GM19023 (cell line): ENCODE data around the gene RFLNA.

Source experiments
- ATAC-seq: cut with Tn5 transposase; IDR thresholded peaks from one replicate; pipeline ENCODE4 v1.9.1; 2021; ENCODE audit warnings: mild to moderate bottlenecking, moderate library complexity; ENCODE audit not compliant: unreplicated experiment

Gene RFLNA

DNA sequence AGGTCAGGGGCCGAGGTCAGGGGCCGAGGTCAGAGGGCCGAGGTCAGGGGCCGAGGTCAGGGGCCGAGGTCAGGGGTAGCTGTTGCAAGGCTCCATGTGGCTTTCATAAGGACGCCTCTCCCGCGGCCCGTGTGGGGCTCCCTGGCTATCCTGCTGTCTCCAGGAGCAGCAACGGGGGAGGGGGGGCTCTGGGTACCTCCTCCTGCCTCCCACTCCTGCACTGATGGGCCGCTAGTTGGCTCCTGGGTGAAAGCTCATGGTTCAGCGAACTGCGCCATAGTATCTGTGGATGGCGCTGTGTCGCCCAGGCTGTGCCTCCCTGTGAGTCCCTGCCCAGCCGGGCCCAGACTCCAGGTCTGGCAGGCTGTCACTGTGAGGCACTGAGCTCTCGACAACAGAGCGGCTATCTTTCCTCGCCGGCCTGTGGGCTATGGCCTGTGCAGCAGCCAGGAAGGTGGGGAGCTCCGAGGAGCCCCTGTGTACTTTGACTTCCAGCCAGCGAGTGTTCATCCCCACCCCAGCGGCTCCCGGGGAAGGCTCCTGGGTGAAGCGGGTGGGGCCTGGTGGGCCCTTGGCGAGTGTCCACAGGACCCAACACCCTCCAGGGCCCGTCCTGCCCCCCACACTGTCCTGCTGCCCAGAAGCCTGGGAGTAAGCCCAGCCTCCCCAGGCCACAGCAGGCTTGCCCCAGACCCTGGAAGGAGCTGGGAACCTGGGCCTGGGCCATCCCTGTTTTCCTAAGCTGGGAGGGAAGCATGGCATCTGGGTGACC, 8.1 kb downstream of the RFLNA start:
- no peak for ATAC-seq

GRCh38 chr12:124303579-124304313, 8.9 kb downstream of the RFLNA start:
- ATAC-seq, result no peak

DNA sequence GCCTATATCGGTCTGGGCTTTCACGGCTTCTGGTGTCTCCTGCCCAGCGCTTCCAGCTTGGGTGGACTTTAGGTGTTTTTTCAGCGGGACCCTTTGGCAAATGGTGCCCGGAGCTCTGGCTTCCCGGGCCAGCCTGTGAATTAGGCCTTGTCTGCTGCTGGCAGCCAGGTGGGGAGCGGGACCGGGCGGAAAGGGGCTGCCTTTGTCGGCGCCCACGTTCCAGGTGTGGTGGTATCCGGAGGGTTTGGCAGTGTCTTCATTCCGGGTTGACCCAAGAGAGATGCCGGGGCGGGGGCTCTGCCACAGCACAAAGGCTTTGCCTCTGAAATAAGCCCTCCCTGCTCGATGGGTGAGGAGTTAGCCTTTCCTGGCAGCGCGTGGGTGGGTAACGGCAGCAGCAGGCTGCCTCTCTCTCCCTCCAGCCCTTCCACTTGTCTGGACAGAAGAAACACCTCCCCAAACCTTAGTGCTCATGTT, 9.5 kb downstream of the RFLNA start:
- ATAC-seq, result no peak

DNA sequence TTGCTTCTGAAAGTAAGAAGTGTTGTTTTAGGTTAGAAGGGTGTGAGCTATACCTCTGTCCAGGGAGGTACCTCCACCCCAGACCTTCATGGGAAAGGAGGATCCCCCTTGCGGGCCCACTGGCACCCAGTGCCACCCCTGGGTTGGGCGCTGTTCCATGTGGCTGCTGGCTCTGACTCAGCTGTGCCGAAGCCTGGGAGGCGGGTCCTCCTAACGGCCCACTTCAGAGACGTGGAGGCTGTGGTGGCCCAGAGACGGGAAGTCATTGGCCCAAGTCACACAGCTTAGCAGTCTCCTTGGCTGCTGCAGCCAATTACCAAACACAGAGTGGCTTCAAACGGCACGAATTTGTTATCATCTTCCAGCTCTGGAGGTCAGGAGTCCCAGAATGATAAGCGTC, 10.2 kb downstream of the RFLNA start:
- ATAC-seq, result no peak

DNA sequence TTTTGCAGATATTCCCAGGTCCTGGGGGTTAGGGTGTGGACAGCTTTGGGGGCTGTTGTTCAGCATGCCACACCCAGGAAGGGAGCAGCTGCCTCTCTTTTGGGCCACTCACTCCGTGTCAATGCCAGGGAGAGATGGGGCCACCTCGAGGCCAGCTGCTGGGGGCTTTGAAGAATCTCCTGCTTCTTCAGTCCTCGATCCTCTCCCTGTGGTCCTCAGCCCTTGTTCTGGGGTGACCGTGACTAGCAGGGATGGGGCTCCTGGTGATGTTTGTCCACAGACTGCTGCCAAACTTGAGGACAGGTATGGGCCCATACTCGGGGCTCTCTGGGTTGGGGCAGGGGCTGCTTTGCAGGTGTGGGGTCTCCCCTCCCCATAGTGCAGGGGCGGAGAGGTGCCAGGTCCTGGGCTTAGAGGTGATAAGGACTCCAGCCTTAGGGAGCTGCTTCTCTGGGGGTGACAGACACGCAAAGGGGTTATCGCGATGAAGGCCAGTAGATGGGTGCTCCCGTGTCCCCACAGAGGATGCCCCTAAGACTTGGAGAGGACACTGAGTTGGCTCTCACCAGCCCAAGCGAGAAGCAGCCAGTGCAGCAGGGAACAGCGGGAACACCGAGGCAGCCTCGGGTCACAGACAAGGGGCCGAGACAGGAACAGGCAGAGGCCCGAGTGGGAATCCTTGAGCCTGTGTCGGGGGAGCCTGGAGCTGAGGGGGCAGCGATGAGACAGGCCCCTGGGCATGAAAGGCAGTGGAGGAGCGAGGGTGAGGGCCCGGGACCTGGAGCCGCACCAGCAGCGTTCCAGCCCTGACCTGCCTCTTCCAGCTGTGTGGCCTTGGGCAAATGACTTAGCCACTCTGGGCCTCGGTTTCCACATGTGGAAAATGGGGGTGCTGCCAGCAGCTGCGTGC, 11.1 kb downstream of the RFLNA start:
- ATAC-seq, result no peak

DNA sequence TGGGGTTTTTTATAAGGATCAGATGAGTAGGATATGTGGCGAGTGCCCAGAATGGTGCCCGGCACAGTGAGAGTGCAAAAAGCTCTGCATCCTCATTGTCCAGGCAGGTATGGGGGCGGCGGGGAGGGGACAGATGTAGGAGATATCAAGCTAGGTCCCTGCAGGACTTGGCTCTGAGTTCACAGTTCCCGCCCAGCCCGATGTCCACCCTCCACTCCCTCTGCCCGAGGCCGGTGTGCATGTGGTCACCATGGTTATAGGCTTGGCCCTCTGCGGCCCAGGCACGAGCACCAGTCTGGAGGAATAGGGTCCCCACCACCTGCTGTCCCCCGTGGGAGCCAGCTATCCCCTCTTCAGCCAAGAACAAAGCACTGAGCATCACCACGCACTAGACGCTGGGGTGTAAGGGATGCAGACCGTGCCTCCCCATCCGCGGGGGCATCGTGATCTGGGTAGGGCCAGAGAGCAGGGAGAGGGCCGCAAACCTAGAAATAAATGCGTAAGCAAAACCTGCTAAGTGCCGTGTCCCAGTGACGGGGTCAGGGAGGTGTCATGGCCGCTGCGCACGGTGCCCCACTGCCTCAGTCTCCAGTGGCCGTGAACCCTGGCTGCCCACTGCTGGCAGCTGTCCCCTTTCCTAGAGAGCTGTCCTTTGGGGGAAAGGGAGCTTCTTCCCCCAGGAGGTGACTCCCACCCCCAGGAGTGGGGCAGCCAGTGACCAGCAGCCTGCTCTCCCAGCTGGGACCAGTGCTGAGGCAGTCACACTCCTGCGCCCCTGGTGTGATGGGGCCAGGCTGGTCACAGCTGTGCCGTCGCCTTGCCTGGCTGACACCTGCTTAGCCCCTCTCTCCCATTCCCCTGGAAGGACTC, 12.0 kb downstream of the RFLNA start:
- ATAC-seq, result no peak

DNA sequence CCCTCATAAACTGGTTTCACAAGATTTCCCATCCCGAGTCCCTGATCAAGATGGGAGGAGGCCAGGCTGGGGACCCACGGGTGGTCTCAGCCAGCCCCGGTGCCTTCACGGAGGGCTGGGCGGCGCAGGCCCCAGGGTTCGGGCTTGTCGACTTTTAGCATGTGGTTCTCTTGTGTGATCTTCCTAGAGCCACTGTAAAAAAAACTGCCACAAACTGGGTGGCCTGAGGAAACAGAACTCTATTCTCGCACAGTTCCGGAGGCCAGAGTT, 12.6 kb downstream of the RFLNA start:
- no peak for ATAC-seq

DNA sequence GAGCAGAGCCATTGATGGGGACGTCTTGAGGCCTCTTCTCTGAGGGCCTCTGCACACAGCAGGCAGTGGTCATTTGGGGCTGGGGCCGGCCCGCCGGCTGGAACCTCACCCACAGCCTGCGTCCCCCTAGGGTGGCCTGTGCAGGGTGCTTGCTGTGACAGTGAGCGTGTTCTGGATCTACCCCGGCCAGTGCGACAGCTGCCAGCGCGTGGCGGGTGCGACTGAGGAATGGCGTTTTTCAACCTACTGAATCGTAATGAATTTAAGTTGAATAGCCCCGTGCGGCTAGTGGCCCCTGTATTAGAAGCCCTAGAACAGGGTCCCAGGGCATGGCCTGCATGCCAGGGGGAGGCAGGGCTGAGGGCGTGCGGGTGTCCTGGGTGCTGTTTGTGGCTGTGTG, 13.8 kb downstream of the RFLNA start:
- ATAC-seq, result no peak

GRCh38 chr12:124309231-124309630, 14.3 kb downstream of the RFLNA start:
- ATAC-seq, result no peak

GRCh38 chr12:124309744-124310143, 14.9 kb downstream of the RFLNA start:
- ATAC-seq, result no peak

DNA sequence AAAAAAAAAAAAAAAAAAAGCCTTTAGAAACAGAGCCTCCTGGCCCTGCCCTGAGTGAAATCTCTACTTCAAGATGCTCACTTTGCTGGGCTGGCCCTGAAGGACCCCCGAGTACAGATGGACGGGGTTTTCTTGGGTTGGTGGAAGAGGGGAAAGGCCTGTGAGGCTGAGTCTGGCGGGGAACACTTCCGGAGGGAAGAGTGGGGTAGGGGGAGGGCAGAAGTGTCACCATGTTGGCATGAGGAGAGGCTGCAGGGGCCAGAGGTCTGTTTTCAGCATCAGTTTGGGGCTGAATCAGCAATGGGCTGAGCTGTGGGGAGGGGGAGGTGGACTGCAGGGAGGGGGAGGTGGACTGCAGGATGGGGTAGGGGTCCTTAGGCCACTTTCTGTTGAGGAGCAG, 15.3 kb downstream of the RFLNA start:
- no peak for ATAC-seq

DNA sequence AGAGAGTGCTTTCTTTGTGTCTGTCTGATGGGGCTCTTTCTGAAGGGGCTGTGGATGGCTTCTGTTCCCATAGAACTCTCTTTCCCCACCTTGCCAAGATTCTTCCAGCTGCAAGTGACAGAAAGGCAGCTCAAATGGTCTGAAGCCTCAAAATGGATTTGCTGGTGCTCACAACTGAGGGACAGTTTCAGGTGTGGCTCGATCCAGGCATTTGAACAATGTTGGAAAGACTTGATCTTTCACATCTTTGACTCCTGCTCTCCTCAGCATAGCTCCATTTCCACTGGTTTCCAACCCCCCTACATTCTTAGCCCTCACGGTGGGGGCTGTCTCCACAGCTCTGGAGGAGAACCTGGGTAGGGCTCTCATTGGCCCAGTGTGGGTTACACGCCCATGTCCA, 15.9 kb downstream of the RFLNA start:
- no peak for ATAC-seq

DNA sequence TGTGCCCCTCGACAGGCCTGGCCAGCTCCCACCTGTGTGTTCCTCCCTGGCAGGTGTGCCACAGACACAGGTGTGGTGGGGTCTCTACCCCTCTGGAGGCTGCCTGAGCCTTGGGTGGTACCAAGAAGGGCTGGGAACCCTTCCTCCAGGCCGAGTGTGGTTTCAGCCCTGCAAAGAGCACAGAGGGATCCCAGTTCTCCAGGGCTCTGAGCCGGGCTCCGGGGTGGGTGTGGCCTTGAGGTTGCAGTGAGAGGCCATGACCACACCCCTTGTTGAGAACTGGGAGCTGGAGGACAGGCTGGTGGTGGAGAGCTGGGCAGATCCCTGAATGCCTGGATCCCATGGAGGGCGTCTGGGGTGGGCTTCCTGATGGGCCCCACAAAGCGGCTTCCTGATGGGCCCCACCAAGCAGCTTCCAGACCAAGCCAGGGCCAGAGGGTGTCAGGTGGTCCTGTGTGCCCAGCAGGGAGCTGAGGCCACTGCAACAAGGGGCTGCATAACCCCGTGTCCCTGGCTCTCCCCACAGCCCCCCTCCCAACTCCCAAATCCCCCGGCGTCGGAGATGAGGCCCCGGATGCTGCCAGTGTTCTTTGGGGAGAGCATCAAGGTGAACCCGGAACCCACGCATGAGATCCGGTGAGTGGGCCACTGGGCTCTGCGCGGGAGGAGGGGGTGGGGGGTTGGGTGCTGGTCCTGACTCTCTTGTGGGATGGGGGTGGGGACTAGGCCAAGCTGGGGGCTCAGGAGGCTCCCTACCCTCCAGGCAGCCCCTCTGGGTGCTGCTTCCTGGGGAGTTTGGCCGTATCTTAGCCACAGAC, 16.6 kb downstream of the RFLNA start:
- ATAC-seq, result no peak

DNA sequence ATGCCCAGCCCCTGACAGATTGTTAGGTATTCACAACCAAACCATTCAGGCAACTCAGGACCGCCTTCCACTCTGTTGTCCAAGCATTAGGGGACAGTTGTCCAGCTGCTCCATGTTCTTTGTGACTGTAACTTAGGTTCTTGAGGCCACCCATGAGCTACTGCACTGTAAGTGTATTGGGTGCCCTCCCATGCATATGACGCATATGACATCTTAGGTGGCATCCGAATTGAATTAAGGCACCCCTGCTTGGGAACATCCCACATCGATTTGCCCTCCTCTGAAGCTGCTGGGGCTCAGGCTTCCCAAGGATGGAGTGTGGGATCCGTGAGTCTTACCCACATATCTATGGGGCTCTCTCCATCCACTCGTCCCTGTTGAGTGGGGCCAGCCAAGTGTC, 17.7 kb downstream of the RFLNA start:
- ATAC-seq, result no peak

DNA sequence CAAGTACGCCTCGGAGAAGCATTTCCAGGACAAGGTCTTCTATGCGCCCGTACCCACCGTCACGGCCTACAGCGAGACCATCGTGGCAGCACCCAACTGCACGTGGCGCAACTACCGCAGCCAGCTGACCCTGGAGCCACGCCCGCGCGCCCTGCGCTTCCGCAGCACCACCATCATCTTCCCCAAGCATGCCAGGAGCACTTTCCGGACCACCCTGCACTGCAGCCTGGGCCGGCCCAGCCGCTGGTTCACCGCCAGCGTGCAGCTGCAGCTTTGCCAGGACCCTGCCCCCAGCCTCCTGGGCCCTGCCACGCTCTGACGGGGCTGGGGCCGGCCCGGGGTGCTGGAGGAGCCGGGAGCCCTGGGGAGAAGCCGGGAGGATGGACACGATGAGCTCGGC, 19.3 kb downstream of the RFLNA start:
- no peak for ATAC-seq

- no peak for ATAC-seq
Measured at GRCh38 chr12:124314766-124315165, 19.9 kb downstream of the RFLNA start.

- no peak for ATAC-seq
Measured at GRCh38 chr12:124315372-124316044, 20.6 kb downstream of the RFLNA start.

DNA sequence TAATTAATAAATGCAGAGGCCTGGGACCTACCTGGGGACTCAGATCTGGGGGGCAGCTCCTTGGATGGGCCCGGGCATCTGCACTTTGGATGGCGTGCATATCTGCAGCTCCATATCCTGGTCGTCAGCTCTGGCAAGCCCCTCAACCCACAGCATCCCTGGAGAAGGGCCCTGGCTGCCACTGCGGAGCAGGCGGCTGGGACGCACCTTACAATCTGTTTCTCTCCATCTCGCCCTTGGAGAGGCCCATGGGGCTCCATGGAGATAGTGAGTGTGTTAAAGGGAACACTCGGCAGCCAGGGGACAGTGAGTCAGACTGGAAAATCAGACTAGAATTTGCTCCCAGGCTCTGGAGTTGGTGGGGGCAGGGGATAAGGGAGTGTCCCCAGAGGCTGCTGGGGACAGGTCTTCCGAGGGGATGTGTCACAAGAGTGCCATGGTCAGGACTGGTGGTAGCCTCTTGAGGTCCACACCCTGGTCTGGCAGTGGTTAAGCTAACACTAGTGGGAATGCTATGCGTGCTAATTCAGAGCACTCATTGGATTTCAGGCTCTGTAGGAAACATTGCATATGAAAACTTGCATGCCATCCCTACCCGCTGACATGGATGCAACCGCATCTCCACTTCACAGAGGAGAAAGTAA, 21.5 kb downstream of the RFLNA start:
- no peak for ATAC-seq

DNA sequence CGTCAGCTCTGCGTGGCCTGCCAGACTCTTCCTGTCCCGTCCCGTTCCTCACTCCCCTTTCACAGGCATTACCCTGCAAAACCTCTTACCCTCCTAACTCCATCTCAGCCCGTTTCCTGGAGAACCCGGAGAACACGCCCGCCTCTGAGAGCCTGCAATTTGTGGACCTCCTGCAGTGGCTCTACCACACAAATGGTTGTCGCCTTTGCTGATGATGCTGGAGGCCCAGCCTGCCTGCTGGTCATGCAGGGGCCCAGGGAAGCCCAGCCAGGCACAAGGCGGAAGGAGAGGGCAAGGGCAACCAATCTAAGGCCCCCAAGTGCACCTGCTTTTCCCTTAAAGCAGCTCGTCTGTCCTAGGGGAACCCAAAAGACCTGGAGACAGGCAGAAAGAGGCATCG, 22.5 kb downstream of the RFLNA start:
- ATAC-seq, result no peak
